Esophagus muscularis mucosa (tissue), 4 donors: ENCODE measurements around the gene TMEM198.

Source experiments
- EP300 ChIP-seq: sonication (generic); formaldehyde crosslinking; IDR thresholded peaks from one replicate; pipeline ENCODE4 v1.6.1; 2017; ENCODE audit warnings: antibody characterized with exemption
- POLR2AphosphoS5 ChIP-seq, 2 donors: sonication (generic); formaldehyde crosslinking; IDR thresholded peaks; one replicate each; pipeline ENCODE4 v1.6.1; 2017; ENCODE audit warnings: antibody characterized with exemption in 2 of 2
- TF ChIP-seq, protein P1 (sequence below), 3 experiments: fragments of 200-600 bp in 2 of 3; fragments of 450-650 bp in 1 of 3; sonication (generic) in 2 of 3; IDR thresholded peaks; one replicate each; pipeline ENCODE4 v1.5.1; 2017 to 2019; ENCODE audit warnings: antibody characterized with exemption in 3 of 3, mild to moderate bottlenecking in 2 of 3, moderate library complexity in 1 of 3

DNA sequence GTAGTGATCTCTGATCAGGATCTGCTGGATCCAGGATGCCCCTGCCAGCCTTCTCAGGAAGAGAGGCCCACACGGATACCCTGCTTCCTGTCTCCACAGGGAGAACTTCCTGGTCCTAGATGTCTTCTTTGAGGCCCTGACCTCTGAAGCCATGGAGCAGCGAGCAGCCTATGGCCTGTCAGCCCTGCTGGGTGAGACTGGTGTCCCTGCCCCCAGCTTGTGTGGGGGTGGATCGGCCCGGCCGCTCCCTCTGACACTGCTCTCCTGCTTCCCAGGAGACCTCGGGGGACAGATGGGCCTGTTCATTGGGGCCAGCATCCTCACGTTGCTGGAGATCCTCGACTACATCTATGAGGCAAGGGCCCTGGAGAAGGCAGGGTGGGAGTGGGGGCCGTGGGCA is 6.9 kb upstream of the TMEM198 start:
- TF ChIP-seq POLR2AphosphoS5 (IDR thresholded peaks at IDR 0.05) (no peak), EP300 (no peak)
- TF ChIP-seq, protein P1, sequence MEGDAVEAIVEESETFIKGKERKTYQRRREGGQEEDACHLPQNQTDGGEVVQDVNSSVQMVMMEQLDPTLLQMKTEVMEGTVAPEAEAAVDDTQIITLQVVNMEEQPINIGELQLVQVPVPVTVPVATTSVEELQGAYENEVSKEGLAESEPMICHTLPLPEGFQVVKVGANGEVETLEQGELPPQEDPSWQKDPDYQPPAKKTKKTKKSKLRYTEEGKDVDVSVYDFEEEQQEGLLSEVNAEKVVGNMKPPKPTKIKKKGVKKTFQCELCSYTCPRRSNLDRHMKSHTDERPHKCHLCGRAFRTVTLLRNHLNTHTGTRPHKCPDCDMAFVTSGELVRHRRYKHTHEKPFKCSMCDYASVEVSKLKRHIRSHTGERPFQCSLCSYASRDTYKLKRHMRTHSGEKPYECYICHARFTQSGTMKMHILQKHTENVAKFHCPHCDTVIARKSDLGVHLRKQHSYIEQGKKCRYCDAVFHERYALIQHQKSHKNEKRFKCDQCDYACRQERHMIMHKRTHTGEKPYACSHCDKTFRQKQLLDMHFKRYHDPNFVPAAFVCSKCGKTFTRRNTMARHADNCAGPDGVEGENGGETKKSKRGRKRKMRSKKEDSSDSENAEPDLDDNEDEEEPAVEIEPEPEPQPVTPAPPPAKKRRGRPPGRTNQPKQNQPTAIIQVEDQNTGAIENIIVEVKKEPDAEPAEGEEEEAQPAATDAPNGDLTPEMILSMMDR (IDR thresholded peaks at IDR 0.05), result no peak
